ENCODE measurements around the gene SACM1L. TPM values are rescaled to one million over a fixed set of nuclear protein-coding genes. Genes with fewer than 3 reads are reported as not detected.

The SACM1L gene
- total RNA-seq, 6 experiments from 2014 or later: 43.9 to 51.3 (median 47.8) TPM

- Mint-ChIP-seq H3K9me3 (no peaks in the 10 kb centered on the region), H3K36me3 (ENCODE audit: low read depth) (peaks cover 25% of the 10 kb centered on the region)
- DNase-seq: peak; percentile 83
Observed at GRCh38 chr3:45644063-45644790, 45.0 kb upstream of the SACM1L start.

GRCh38 chr3:45644791-45645201, 44.4 kb upstream of the SACM1L start:
- H3K36me3 Mint-ChIP-seq (ENCODE audit: low read depth): peaks cover 24% of the 10 kb centered on the region
- peak; percentile 87 for DNase-seq
- TF ChIP-seq CTCF (IDR thresholded peaks at IDR 0.05): no peak
- H3K9me3 Mint-ChIP-seq: no peaks in the 10 kb centered on the region
- H3K27me3 Mint-ChIP-seq (ENCODE audit: insufficient read depth): no peaks in the 10 kb centered on the region; the same call in none of the 2 replicates
- H3K27ac Mint-ChIP-seq: peak overlapping the region; percentile 97
- H3K4me3 Mint-ChIP-seq: peak overlapping the region; percentile 47
- H3K4me1 Mint-ChIP-seq (ENCODE audit: low read depth): peaks cover 94% of the 10 kb centered on the region

More at GRCh38 chr3:45644063-45644790, 45.0 kb upstream of the SACM1L start:
- peaks cover 94% of the 10 kb centered on the region for H3K4me1 Mint-ChIP-seq (ENCODE audit: low read depth)
- TF ChIP-seq CTCF (IDR thresholded peaks at IDR 0.05): peak; percentile 31; the same call in 1 of the 2 replicates
- no peaks in the 10 kb centered on the region; the same call in none of the 2 replicates for H3K27me3 Mint-ChIP-seq (ENCODE audit: insufficient read depth)
- H3K27ac Mint-ChIP-seq: peak overlapping the region; percentile 97
- peak overlapping the region; percentile 47 for H3K4me3 Mint-ChIP-seq

- H3K36me3 Mint-ChIP-seq (ENCODE audit: low read depth): peaks cover 28% of the 10 kb centered on the region
- H3K9me3 Mint-ChIP-seq: no peaks in the 10 kb centered on the region
- peak overlapping the region; percentile 97 for H3K27ac Mint-ChIP-seq
- no peak for TF ChIP-seq CTCF (IDR thresholded peaks at IDR 0.05)
- no peak for DNase-seq
- peaks cover 93% of the 10 kb centered on the region for H3K4me1 Mint-ChIP-seq (ENCODE audit: low read depth)
- H3K27me3 Mint-ChIP-seq (ENCODE audit: insufficient read depth): no peaks in the 10 kb centered on the region; the same call in none of the 2 replicates
- peak overlapping the region; percentile 69 for H3K4me3 Mint-ChIP-seq
Observed at GRCh38 chr3:45646051-45646585, 43.1 kb upstream of the SACM1L start.

GRCh38 chr3:45647148-45647619, 42.0 kb upstream of the SACM1L start:
- Mint-ChIP-seq H3K9me3 (no peaks in the 10 kb centered on the region), H3K4me3 (peak overlapping the region; percentile 66), H3K4me1 (ENCODE audit: low read depth) (peaks cover 91% of the 10 kb centered on the region), H3K36me3 (ENCODE audit: low read depth) (peaks cover 29% of the 10 kb centered on the region), H3K27ac (peak overlapping the region; percentile 97), H3K27me3 (ENCODE audit: insufficient read depth) (no peaks in the 10 kb centered on the region; the same call in none of the 2 replicates)
- DNase-seq: peak; percentile 85
- no peak for TF ChIP-seq CTCF (IDR thresholded peaks at IDR 0.05)

GRCh38 chr3:45653205-45653604, 36.0 kb upstream of the SACM1L start:
- peaks cover 74% of the 10 kb centered on the region for H3K4me1 Mint-ChIP-seq (ENCODE audit: low read depth)
- DNase-seq: no peak
- H3K9me3 Mint-ChIP-seq: no peaks in the 10 kb centered on the region
- H3K36me3 Mint-ChIP-seq (ENCODE audit: low read depth): peaks cover 26% of the 10 kb centered on the region
- H3K27ac Mint-ChIP-seq: no peak overlapping the region; the same call in 1 of the 2 replicates
- peaks cover 2% of the 10 kb centered on the region; the same call in 1 of the 2 replicates for H3K27me3 Mint-ChIP-seq (ENCODE audit: insufficient read depth)
- no peak overlapping the region for H3K4me3 Mint-ChIP-seq
- no peak for TF ChIP-seq CTCF (IDR thresholded peaks at IDR 0.05)

All from HFFc6 (cell line).